GM12878 (cell line): ENCODE data around the gene GATA3. TPM values are rescaled to one million over a fixed set of nuclear protein-coding genes. Genes with fewer than 3 reads are reported as not detected.

ENCODE experiments used
- ATAC-seq: fragments of 200-7000 bp; cut with Tn5 transposase; 3 replicates; pipeline ENCODE4 v1.9.1; 2020; ENCODE audit warnings: mild to moderate bottlenecking, moderate library complexity
- BruUV-seq: library from RNA; stranded (reverse); fragments of 400-500 nt; replicated peaks from 2 replicates; lab custom pipeline; 2021; lab: Mats Ljungman, UMichigan
- CTCF ChIA-PET: fragments of 300-600 bp; sonication (Branson Sonifier 250); formaldehyde crosslinking; extraction: SDS; loops from one replicate; lab custom pipeline; 2021; ENCODE audit warnings: inconsistent platforms; lab: Yijun Ruan, JAX
- POLR2A ChIA-PET: fragments of 350-600 bp; formaldehyde crosslinking; extraction: SDS; loops from one replicate; lab custom pipeline; 2021; ENCODE audit warnings: inconsistent platforms; lab: Charles Lee
- RAD21 ChIA-PET: fragments of 300-600 bp; sonication (Branson Sonifier 250); formaldehyde crosslinking; loops from one replicate; lab custom pipeline; 2023; ENCODE audit warnings: antibody characterized with exemption; ENCODE audit not compliant: unreplicated experiment; lab: Charles Lee
- SMC1A ChIA-PET: fragments of 300-600 bp; sonication (Branson Sonifier 250); formaldehyde crosslinking; loops from one replicate; lab custom pipeline; 2023; ENCODE audit not compliant: unreplicated experiment, uncharacterized antibody; lab: Charles Lee
- DNase-seq: peaks from one replicate; pipeline ENCODE4 v3.0.0-alpha.2; 2011; ENCODE audit warnings: low read depth, low spot score
- FAIRE-seq: peaks from 3 replicates; lab custom pipeline; 2011; peaks lifted over from hg19 to GRCh38; lab: Jason Lieb, UNC
- H2AFZ ChIP-seq: 2 replicates; pipeline ENCODE4 v1.6.0; 2011; ENCODE audit warnings: low read depth, low read length, control low read depth; ENCODE audit not compliant: control insufficient read depth
- H3K27ac ChIP-seq: 2 replicates; pipeline ENCODE4 v1.5.1; 2011; ENCODE audit warnings: control low read depth; ENCODE audit not compliant: control insufficient read depth, insufficient read depth
- H3K27me3 ChIP-seq, 2 experiments: replicated peaks in 1 of 2; 2 replicates each; pipeline versions ENCODE4 v1.6.0 to v1.6.1; 2011; ENCODE audit warnings: low read length in 1 of 2; ENCODE audit not compliant: control insufficient read depth in 2 of 2, insufficient read depth in 2 of 2
- H3K36me3 ChIP-seq, 2 experiments: 2 replicates each; pipeline ENCODE4 v1.5.1; 2011; ENCODE audit warnings: low read length in 1 of 2; ENCODE audit not compliant: control insufficient read depth in 2 of 2, insufficient read depth in 2 of 2
- H3K4me1 ChIP-seq: 2 replicates; pipeline ENCODE4 v1.6.1; 2011; ENCODE audit warnings: mild to moderate bottlenecking, low read length, moderate library complexity, mixed read lengths; ENCODE audit not compliant: control insufficient read depth, insufficient read depth
- H3K4me2 ChIP-seq: 2 replicates; pipeline ENCODE4 v1.6.0; 2011; ENCODE audit warnings: control low read depth; ENCODE audit not compliant: control insufficient read depth, insufficient read depth
- H3K4me3 ChIP-seq: fragments of 200-600 bp; sonication (generic); 2 replicates; pipeline ENCODE4 v1.5.1; 2016
- H3K79me2 ChIP-seq: 2 replicates; pipeline ENCODE4 v1.6.0; 2011; ENCODE audit warnings: low read length; ENCODE audit not compliant: control insufficient read depth, insufficient read depth
- H3K9ac ChIP-seq: 2 replicates; pipeline ENCODE4 v1.8.0; 2011; ENCODE audit warnings: low read length, control low read depth, mixed read lengths; ENCODE audit not compliant: control insufficient read depth, insufficient read depth
- H3K9me3 ChIP-seq: replicated peaks from 3 replicates; pipeline ENCODE4 v1.5.1; 2011; ENCODE audit warnings: mild to moderate bottlenecking, low read length; ENCODE audit not compliant: control insufficient read depth, insufficient read depth
- H4K20me1 ChIP-seq: 2 replicates; pipeline ENCODE4 v1.6.0; 2011; ENCODE audit not compliant: control insufficient read depth, insufficient read depth
- CEBPB ChIP-seq, 2 experiments: fragments of 150-350 bp in 1 of 2; IDR thresholded peaks; 2 replicates each; pipeline ENCODE4 v1.6.1; 2012 to 2014; ENCODE audit warnings: low read depth in 2 of 2, low read length in 2 of 2, borderline replicate concordance in 1 of 2, inconsistent platforms in 1 of 2
- CHD4 ChIP-seq: fragments of 200-600 bp; sonication (generic); IDR thresholded peaks from 2 replicates; pipeline ENCODE4 v1.6.1; 2016; ENCODE audit warnings: mild to moderate bottlenecking
- EZH2 ChIP-seq: IDR thresholded peaks from 2 replicates; pipeline ENCODE4 v1.6.1; 2012; ENCODE audit warnings: low read depth, mild to moderate bottlenecking, control low read depth, inconsistent platforms, low read length, borderline replicate concordance; ENCODE audit not compliant: control insufficient read depth
- FOXM1 ChIP-seq: IDR thresholded peaks from 2 replicates; pipeline ENCODE4 v1.6.1; 2012; ENCODE audit warnings: low read depth, mild to moderate bottlenecking, inconsistent platforms, low read length, moderate library complexity
- KDM1A ChIP-seq: fragments of 200-600 bp; sonication (generic); IDR thresholded peaks from 2 replicates; pipeline ENCODE4 v1.6.1; 2016; ENCODE audit warnings: borderline replicate concordance
- MXI1 ChIP-seq: fragments of 150-350 bp; IDR thresholded peaks from 2 replicates; pipeline ENCODE4 v1.6.1; 2011; ENCODE audit warnings: low read depth, mild to moderate bottlenecking, inconsistent platforms, low read length, improper control_type of control experiment
- NR2F1 ChIP-seq: fragments of 450-650 bp; conservative IDR thresholded peaks from 2 replicates; pipeline ENCODE4 v1.6.1; 2017; ENCODE audit warnings: mild to moderate bottlenecking
- POU2F2 ChIP-seq: IDR thresholded peaks from 3 replicates; pipeline ENCODE4 v1.6.1; 2011; ENCODE audit warnings: low read depth, mild to moderate bottlenecking, low read length, borderline replicate concordance
- SIX5 ChIP-seq: IDR thresholded peaks from 2 replicates; pipeline ENCODE4 v1.6.1; 2011; ENCODE audit warnings: mild to moderate bottlenecking, low read depth, low read length, moderate library complexity; ENCODE audit not compliant: severe bottlenecking
- SKIL ChIP-seq: fragments of 450-650 bp; IDR thresholded peaks from 2 replicates; pipeline ENCODE4 v1.6.1; 2017; ENCODE audit warnings: mild to moderate bottlenecking, low read depth, inconsistent platforms; ENCODE audit not compliant: poor library complexity, severe bottlenecking
- SMARCA5 ChIP-seq: fragments of 450-650 bp; IDR thresholded peaks from 2 replicates; pipeline ENCODE4 v1.6.1; 2017; ENCODE audit warnings: mild to moderate bottlenecking
- SREBF2 ChIP-seq: IDR thresholded peaks from 2 replicates; pipeline ENCODE4 v1.6.1; 2012; ENCODE audit warnings: mild to moderate bottlenecking, low read length
- STAT3 ChIP-seq: IDR thresholded peaks from 2 replicates; pipeline ENCODE4 v1.6.1; 2011; ENCODE audit warnings: low read depth, low read length, improper control_type of control experiment
- ZBED1 ChIP-seq: IDR thresholded peaks from 2 replicates; pipeline ENCODE4 v1.6.1; 2016; ENCODE audit warnings: borderline replicate concordance
- WGBS: methylation state at CpG from one replicate; pipeline ENCODE4 v1.1.6; 2016; ENCODE audit warnings: low lambda C conversion rate; ENCODE audit not compliant: insufficient replicate concordance, insufficient coverage; ENCODE audit errors: missing lambda C conversion rate; 5-methylcytosine and 5-hydroxymethylcytosine counted together
- in situ Hi-C: fragments of 300-500 bp; cut with MboI; formaldehyde crosslinking; loops from 9 replicates; pipeline ENCODE4 v1.14.3; 2018; ENCODE audit warnings: mixed read lengths
- intact Hi-C: fragments of 100-400 bp; cut with micrococcal nuclease; formaldehyde crosslinking; loops from one replicate; pipeline ENCODE4 v1.14.2; 2022; ENCODE audit not compliant: unreplicated experiment
- polyA plus RNA-seq, 11 experiments: library from polyadenylated mRNA; depleted of rRNA in 4 of 11; unstranded in 6 of 11; stranded (reverse) in 5 of 11; fragments of >200 nt; fragmentation: Nextera tagmentation in 4 of 11; fragmentation: Illumina TruSeq in 1 of 11; extraction: Ambion mirVana in 4 of 11; extraction: Trizol in 1 of 11; gene quantifications; 1 replicate in 1 of 11; 2 replicates in 10 of 11; pipeline versions ENCODE4 v1.2.1 to v1.2.3, GENCODE V29; 2011 to 2016; ENCODE audit warnings: inconsistent platforms in 2 of 11, missing spikeins in 2 of 11, low read depth in 1 of 11
- total RNA-seq, 4 experiments: library from RNA; depleted of rRNA in 3 of 4; stranded (reverse); fragments of >200 nt in 3 of 4; fragmentation: Illumina TruSeq in 1 of 4; extraction: Trizol in 1 of 4; gene quantifications; 2 replicates each; pipeline versions ENCODE4 v1.2.1 to v1.2.3, GENCODE V29; 2013 to 2021
- TF ChIP-seq, protein P1 (sequence below): IDR thresholded peaks from 2 replicates; pipeline ENCODE4 v1.6.1; 2012; ENCODE audit warnings: low read depth, low read length, improper control_type of control experiment
- TF ChIP-seq, protein P2 (sequence below): fragments of 450-650 bp; IDR thresholded peaks from 2 replicates; pipeline ENCODE4 v1.6.1; 2016; ENCODE audit warnings: mild to moderate bottlenecking, moderate library complexity, borderline replicate concordance

The GATA3 gene
- total and polyA plus RNA-seq, 10 of the 15 experiments (the other 5 are each of a cell fraction or from before 2014, with no cell fraction given): 0.08 to 0.80 (median 0.29) TPM

- H3K36me3 ChIP-seq: no peaks in the 10 kb centered on the region
- CTCF ChIA-PET: no interaction called here
- POLR2A ChIA-PET: no interaction called here
- FAIRE-seq: no peak
- H4K20me1 ChIP-seq: no peaks in the 10 kb centered on the region
- H3K27me3 ChIP-seq: peaks cover 21 to 39% of the 10 kb centered on the region in 2 experiments
- ATAC-seq: no peak
- no peak overlapping the region for H3K4me3 ChIP-seq
- H3K4me1 ChIP-seq: no peaks in the 10 kb centered on the region
- no TSS peak for BruUV-seq
- DNase-seq: no peak
- no peak overlapping the region for H2AFZ ChIP-seq
- 6% methylated on average over 10 of the region's 10 CpGs for WGBS
- no peak overlapping the region for H3K9ac ChIP-seq
- intact Hi-C loops (no loop called here), in situ Hi-C loops (loop anchor here (25.0 kb wide), 1 partner anchor 1173 kb away; no protein-coding TSS in a partner anchor)
- SMC1A ChIA-PET: no interaction called here
- RAD21 ChIA-PET: no interaction called here
- no peak overlapping the region for H3K4me2 ChIP-seq
- H3K9me3 ChIP-seq: no peaks in the 10 kb centered on the region
- H3K79me2 ChIP-seq: no peaks in the 10 kb centered on the region
- no peak overlapping the region for H3K27ac ChIP-seq
- TF ChIP-seq SIX5 (no peak), NR2F1 (no peak), MXI1 (no peak), SREBF2 (no peak), ZBED1 (no peak), CHD4 (no peak), SKIL (no peak), STAT3 (no peak), KDM1A (no peak), SMARCA5 (no peak), CEBPB (IDR thresholded peaks at IDR 0.05; ENCODE audit: borderline replicate concordance in 1 of 2, low read depth in 2 of 2, low read length in 2 of 2) (no peak), EZH2 (no peak), FOXM1 (no peak), POU2F2 (no peak)
- TF ChIP-seq, protein P1, sequence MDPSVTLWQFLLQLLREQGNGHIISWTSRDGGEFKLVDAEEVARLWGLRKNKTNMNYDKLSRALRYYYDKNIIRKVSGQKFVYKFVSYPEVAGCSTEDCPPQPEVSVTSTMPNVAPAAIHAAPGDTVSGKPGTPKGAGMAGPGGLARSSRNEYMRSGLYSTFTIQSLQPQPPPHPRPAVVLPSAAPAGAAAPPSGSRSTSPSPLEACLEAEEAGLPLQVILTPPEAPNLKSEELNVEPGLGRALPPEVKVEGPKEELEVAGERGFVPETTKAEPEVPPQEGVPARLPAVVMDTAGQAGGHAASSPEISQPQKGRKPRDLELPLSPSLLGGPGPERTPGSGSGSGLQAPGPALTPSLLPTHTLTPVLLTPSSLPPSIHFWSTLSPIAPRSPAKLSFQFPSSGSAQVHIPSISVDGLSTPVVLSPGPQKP: no peak
- TF ChIP-seq, protein P2, sequence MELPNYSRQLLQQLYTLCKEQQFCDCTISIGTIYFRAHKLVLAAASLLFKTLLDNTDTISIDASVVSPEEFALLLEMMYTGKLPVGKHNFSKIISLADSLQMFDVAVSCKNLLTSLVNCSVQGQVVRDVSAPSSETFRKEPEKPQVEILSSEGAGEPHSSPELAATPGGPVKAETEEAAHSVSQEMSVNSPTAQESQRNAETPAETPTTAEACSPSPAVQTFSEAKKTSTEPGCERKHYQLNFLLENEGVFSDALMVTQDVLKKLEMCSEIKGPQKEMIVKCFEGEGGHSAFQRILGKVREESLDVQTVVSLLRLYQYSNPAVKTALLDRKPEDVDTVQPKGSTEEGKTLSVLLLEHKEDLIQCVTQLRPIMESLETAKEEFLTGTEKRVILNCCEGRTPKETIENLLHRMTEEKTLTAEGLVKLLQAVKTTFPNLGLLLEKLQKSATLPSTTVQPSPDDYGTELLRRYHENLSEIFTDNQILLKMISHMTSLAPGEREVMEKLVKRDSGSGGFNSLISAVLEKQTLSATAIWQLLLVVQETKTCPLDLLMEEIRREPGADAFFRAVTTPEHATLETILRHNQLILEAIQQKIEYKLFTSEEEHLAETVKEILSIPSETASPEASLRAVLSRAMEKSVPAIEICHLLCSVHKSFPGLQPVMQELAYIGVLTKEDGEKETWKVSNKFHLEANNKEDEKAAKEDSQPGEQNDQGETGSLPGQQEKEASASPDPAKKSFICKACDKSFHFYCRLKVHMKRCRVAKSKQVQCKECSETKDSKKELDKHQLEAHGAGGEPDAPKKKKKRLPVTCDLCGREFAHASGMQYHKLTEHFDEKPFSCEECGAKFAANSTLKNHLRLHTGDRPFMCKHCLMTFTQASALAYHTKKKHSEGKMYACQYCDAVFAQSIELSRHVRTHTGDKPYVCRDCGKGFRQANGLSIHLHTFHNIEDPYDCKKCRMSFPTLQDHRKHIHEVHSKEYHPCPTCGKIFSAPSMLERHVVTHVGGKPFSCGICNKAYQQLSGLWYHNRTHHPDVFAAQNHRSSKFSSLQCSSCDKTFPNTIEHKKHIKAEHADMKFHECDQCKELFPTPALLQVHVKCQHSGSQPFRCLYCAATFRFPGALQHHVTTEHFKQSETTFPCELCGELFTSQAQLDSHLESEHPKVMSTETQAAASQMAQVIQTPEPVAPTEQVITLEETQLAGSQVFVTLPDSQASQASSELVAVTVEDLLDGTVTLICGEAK: no peak
Measured at GRCh38 chr10:8039321-8039881, 15.1 kb upstream of the GATA3 start.
